ENCODE results near the gene ENPEP. TPM values are rescaled to one million over a fixed set of nuclear protein-coding genes. Genes with fewer than 3 reads are reported as not detected.

ENPEP gene
- total and polyA plus RNA-seq, 12 donors = 2.2 to 14.9 (median 3.9) TPM

GRCh38 chr4:110605077-110605476 lies 129.1 kb downstream of the ENPEP start:
- H3K36me3 ChIP-seq = no peaks in the 10 kb centered on the region
- H3K4me1 ChIP-seq = no peaks in the 10 kb centered on the region
- intact Hi-C loops (cut with DNase I) = no loop called here
- H3K9me3 ChIP-seq = no peaks in the 10 kb centered on the region
- no peak for DNase-seq
- H3K4me3 ChIP-seq = no peak overlapping the region
- H3K27me3 ChIP-seq = peaks cover 0 to 67% (median 39%) of the 10 kb centered on the region in 7 donors
- WGBS, 2 donors = 84 to 92% methylated on average over 1 of the region's 1 CpG
- no peak for ATAC-seq
- H3K27ac ChIP-seq = no peak overlapping the region
- TF ChIP-seq CTCF (IDR thresholded peaks at IDR 0.05) = no peak

DNA sequence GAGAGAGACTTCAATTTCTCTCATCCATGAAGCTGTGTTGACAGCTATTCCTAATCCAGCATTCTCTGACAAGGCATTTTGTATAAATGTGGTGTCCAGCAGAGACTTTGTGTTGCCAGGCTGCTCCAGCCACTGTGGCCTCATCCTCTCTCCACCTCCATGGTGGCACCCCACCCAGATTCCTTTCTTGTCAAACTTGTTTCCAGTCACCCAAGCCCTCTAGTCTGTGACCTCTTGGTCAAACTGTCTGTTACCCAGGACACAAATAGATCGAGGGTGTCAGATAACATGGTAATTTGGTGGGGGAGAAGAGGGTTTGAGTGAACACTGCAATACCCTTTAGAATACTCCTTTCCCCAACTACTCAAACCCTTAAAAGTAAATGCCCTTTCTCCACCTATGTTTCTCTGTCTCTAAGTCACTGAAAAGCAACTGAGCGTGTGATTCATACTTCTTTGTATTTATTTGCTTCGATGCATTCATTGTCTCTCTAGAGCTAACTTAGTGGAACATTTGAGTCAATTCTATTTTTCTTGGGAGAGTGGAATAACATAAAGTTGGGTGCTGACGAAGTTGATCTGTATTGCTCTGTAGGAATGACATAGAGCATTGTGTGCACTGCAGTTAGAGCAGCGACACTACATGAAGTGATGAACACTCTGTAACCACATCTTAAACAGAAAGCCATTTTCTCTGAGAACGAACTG lies 133.2 kb downstream of the ENPEP start:
- WGBS, 2 donors = 20 to 27% methylated on average over 6 of the region's 6 CpGs

DNA sequence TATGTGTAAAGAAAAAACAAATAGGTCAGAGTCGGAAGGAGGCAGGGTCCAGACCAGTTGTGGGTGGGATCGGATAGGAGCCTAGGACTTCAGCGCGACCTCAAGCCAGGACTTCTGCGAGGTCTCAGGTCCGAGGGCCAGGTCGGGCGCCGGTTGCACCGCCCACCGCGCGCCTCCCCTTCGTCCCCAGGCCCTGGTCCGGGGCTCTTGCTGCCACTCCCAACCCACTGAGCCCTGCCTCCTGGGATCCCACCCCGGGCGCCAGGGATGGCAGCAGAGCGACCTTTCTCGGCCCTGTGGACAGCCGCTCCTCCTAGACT lies 134.6 kb downstream of the ENPEP start:
- Histone ChIP-seq H3K27ac (no peak overlapping the region), H3K36me3 (no peaks in the 10 kb centered on the region), H3K9me3 (no peaks in the 10 kb centered on the region), H3K27me3 (peaks cover 14 to 88% (median 87%) of the 10 kb centered on the region in 7 donors), H3K4me3 (no peak overlapping the region), H3K4me1 (peaks cover 0 to 11% (median under 1%) of the 10 kb centered on the region in 9 donors)
- ATAC-seq (no peak), DNase-seq (no peak)
- no peak for TF ChIP-seq CTCF (IDR thresholded peaks at IDR 0.05)
- WGBS, 2 donors = 3 to 7% methylated on average over 20 of the region's 20 CpGs
- intact Hi-C loops (cut with DNase I) = no loop called here

More for the DNA sequence above, 133.2 kb downstream of the ENPEP start:
- Histone ChIP-seq H3K27ac (no peak overlapping the region), H3K4me1 (peaks cover 0 to 11% (median 0%) of the 10 kb centered on the region in 9 donors), H3K36me3 (no peaks in the 10 kb centered on the region), H3K4me3 (no peak overlapping the region), H3K9me3 (no peaks in the 10 kb centered on the region), H3K27me3 (peaks cover 11 to 78% (median 73%) of the 10 kb centered on the region in 7 donors)
- no peak for TF ChIP-seq CTCF (IDR thresholded peaks at IDR 0.05)
- intact Hi-C loops (cut with DNase I) = no loop called here
- DNase-seq (no peak), ATAC-seq (no peak)

GRCh38 chr4:110610940-110611831 lies 135.2 kb downstream of the ENPEP start:
- Histone ChIP-seq H3K27ac (no peak overlapping the region), H3K4me1 (peaks cover 0 to 11% (median 3%) of the 10 kb centered on the region in 9 donors), H3K4me3 (peak overlapping the region in 2 of 10 donors; percentile 14 to 18), H3K9me3 (no peaks in the 10 kb centered on the region), H3K27me3 (peaks cover 14 to 94% (median 93%) of the 10 kb centered on the region in 7 donors), H3K36me3 (no peaks in the 10 kb centered on the region)
- TF ChIP-seq CTCF (IDR thresholded peaks at IDR 0.05) = no peak
- ATAC-seq (peak in 1 of 8 donors; percentile 62), DNase-seq (no peak)
- WGBS, 2 donors = 3 to 4% methylated on average over 54 of the region's 54 CpGs
- intact Hi-C loops (cut with DNase I) = no loop called here
